GM21381 (cell line): Measurements from ENCODE around the gene NINJ2.
A peak's percentile ranks its signal among the peaks of the same experiment; 100 is the strongest.

Experiments used
- ATAC-seq: cut with Tn5 transposase; IDR thresholded peaks from one replicate; pipeline ENCODE4 v1.9.1; 2021; ENCODE audit warnings: mild to moderate bottlenecking, moderate library complexity; ENCODE audit not compliant: unreplicated experiment

Gene NINJ2

DNA sequence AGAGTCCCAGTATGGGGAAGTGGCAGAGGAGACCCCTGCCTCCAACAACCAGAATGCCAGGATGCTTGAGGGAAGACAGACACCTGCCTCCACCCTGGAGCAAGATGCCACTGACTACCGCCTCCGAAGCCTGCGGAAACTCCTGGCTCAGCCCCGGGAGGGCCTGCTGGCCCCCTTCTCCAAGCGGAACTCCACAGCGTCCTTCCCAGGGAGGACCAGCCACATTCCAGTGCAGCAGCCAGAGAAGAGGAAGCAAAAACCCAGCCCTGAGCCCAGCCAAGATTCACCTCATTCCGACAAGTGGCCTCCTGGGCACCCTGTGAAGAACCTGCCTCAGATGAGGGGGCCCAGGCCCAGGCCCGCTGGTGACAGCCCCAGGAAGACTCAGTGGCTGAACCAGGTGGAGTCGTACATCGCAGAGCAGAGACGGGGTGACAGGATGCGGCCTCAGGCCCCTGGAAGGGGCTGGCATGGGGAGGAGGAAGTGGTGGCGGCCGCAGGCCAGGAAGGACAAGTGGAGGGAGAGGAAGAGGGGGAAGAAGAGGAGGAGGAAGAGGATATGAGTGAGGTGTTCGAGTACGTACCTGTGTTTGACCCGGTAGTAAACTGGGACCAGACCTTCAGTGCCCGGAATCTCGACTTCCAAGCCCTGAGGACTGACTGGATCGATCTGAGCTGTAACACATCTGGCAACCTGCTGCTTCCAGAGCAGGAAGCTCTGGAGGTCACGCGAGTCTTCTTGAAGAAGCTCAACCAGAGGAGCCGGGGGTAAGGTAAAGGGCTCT is 109.8 kb downstream of the NINJ2 start:
- ATAC-seq: no peak

DNA sequence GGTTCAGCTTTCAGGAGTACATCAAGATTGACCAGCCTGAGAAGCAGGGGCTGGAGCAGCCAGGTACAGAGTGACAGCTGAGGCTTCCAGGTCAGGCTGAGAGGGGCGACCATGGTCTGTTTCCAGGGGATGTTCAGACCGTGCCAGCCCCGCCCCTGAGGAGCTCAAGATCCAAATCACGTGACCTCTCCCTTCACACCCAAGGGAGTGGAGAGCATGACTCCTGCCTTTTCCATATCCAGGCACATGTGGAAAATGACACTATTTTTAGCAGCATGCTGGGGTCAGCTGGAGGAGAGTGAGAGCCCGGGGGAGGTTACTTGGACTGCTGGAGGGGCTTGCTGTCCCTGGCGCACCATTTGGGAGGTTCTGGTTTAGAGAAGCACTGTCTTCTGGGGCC is 110.8 kb downstream of the NINJ2 start:
- ATAC-seq: no peak

DNA sequence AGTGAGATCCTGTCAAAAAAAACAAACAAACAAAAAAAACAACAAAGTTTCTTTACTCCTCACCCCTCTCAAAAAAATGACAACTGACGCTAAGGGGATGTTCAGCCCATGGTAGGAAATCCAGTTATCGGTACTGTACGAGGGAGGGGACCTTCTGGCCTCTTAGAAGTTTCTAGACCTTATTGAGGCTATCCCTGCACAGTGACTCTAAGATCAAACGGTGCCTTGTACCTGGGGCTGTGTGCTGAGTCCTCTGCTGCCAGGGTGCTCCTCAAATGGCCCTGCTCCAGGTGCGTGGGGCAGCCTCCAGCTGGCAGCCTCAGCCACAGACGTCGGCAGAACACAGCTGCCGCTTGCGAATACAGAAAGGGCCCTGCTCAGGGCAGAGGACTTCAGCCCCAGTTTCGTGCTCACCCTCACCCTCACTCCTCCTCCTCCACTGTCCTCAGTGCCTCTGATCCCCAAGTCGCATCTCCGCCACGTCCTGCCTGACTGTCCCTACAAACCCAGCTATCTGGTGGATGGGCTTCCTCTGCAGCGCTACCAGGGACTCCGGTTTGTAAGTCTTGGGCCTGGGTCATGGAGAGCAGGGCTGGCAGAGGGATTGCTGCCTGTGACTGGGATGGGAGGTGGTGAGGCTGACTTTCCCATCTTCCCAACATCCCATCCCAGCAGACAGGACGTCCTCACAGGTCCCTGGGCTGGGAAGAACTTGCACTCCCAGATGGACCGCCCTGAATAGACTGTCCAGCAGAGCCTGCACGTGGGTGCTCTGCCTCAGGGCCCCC is 112.6 kb downstream of the NINJ2 start:
- ATAC-seq: no peak

DNA sequence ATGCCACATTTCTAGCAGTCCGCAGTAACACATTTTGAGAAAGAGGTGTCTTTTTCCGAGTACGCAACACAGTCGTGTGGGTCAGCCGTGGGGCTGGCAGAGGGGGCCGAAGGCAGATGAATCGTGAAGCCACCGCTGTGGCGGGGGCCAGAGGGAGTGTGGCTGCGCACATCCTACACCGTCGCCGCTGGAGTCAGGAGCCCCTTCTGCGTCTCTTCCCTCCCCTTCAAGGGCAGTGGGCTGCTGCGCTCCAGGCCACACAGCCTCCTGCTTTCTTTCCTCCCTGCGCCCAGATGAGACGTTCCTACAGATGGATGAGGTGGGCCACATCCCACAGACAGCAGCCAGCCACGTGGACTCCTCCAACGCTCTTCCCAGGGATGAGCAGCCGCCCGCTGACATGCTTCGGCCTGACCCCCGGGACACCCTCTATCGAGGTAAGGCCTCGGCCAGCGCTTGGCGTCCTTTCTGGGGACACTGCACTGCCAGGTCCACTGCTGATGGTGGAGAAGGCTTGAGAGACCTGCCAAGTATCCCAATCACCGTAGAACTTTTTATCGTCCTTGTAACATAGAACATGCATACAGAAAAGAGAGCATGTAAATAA is 113.7 kb downstream of the NINJ2 start:
- no peak for ATAC-seq

DNA sequence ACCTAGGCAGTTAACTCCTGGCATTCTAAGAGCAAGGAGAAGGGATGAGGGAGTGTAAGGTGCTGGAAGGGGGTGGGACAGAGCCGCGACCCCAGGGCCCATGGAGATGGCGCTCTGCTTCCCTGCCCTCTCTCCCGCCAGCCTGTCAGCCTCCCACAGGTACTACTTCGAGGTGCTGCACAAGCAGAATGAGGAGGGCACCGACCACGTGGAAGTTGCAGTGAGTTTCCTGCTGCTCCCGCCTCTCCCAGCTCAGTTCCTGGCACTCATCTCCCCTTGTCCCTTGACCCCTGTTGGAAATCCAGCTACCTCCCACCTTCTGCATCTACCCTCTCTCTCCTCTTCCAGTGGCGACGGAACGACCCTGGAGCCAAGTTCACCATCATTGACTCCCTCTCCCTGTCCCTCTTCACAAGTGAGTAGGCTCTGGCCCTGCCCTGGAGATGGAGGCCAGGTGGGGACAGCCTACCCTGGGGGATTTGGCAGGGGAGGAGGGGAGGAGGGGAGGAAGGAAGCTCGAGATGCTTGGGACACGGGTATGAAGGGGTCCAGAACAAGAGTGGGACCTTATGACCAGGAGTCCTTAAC is 115.3 kb downstream of the NINJ2 start:
- ATAC-seq: no peak

DNA sequence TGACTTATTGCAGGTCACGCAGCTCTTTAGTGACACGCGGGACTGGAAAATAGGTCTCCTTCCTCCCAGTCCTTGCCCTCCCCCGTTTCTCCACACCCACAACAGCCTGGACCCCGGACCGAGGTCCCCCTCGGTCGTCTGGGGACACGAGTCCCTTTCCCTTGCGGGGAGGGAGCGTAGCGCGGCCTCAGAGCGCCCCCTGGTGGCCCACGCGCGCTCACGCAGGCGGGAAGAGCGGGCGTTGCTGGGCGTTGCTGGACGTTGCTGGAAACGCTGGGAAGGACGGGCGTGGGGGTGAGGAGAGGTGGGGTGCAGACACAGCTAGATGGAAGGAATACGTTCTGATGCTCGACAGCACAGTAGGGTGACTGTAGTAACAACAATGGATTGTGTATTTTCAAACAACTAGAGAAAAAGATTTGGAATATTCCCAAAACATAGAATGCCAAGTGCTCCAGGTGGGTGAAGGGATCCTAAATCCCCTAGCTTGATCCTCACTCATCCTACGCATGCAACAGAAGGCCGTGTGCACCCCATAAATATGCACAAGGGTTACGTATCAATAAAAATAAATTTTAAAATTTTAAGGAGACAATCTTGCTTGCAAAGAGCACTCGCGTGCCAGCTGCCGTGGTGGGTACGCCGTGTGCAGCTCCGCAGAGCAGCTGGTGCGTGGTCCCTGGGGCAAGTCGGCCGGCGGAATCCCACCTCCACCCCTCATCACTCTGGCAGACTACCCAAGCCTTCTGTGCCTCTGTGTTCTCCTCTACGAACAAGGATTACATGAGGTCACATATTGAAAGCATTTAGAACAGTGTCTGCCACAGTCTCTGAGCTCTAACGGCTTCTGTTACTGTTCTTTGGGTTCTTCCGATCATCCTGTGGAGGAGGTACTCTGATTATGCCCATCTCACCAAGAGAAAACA is 116.1 kb downstream of the NINJ2 start:
- peak; percentile 57 for ATAC-seq

DNA sequence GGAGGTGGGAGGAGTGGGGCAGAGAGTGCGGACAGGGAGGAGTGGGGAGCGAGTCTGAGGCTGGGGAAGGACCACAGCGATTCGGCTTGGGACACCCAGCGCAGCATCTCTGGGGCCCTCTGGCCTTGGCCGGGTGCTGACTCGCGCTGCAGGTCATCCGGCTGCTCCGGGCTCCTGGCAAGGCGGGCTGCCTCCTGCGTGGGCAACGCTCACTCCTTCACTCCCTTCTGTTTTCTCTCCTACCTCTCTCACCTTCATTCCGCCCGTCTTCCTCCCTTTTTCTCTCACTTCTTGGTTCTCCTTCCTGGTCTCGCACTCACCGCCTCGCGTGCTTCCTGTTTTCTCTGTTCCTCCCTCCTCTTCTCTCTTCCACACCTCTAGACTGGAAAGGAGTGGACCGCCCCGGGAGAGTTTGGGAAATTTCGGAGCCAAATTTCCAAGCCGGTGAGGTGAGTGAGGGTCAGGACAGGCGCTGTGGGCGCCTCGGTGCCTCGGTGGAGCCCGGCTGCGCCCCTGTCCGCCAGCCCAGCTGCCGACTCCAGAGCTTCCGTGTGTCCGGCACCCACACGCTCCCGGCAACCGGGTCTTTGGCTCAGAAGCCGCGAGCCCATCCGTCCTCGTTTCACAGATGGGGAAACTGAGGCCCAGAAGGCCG is 116.9 kb downstream of the NINJ2 start:
- no peak for ATAC-seq

DNA sequence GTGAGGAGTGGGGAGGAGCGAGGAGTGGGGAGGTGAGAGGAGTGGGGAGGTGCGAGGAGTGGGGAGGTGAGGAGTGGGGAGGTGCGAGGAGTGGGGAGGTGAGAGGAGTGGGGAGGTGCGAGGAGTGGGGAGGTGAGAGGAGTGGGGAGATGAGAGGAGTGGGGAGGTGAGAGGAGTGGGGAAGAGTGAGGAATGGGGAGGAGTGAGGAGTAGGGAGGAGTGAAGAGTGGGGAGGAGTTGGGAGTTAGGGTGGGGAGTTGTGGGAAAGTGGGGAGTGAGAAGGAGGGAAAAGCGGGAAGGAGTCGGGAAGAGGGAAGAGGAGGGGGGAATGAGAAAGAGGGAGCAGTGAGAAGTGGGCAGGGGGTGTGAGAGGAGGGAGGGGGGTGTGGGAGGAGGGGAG is 117.4 kb downstream of the NINJ2 start:
- ATAC-seq: no peak

DNA sequence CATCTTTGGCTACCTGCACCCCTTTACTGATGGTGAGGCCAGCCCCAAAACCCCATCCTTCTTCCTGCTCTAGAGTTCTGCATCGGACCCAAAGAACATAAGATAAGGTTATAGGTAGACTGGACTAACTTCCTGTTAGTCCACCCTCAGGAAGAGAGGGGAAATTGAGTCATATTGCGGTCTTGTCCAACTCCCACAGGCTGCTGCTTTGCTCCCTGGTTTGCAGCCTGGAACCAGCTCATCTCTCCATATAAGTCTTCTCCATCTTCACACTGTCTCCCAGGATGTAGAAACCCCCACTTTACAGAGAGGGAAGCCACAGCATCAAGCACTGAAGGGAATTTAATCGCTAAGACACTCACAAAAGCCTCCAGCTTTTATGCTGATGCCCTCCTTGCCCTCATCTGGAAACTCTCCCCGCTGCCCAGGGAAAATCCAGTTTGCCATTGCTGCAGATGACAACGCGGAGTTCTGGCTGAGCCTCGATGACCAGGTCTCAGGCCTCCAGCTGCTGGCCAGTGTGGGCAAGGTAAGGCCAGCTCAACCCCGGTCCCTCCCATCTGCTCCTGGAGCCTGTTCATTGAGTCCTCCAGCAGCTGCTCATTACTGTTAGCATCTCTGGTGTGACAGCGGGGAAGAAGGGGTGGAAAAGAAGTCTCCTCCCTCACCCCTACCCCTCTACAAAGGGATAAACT is 118.2 kb downstream of the NINJ2 start:
- ATAC-seq: no peak

DNA sequence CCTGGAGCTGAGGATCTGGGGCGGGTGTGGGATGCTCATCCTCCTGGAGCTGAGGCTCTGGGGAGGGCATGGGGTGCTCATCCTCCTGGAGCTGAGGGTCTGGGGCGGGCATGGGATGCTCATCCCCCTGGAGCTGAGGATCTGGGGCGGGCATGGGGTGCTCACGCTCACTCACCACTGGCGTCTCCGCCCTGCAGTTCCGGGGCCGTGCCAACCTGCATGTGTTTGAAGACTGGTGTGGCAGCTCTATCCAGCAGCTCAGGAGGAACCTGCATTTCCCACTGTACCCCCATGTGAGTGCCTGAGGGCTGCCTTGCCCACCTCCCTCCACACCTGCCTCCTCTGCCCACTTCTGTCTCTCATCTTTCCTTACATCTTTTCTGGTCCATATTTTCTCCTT is 119.1 kb downstream of the NINJ2 start:
- ATAC-seq: no peak

DNA sequence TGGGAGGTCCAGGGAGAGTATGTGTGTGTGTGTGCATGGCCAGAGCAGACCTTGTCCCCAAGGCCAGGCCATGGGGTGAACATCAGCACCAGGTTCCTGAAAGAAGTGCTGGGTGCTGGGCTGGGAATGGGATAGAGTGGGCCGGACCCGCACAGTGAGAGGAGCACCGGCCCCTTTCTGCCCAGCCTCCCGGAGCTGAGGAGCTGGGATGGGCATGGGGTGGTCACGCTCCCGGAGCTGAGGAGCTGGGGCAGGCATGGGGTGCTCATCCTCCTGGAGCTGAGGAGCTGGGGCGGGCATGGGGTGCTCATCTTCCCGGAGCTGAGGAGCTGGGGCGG is 120.2 kb downstream of the NINJ2 start:
- ATAC-seq: no peak

DNA sequence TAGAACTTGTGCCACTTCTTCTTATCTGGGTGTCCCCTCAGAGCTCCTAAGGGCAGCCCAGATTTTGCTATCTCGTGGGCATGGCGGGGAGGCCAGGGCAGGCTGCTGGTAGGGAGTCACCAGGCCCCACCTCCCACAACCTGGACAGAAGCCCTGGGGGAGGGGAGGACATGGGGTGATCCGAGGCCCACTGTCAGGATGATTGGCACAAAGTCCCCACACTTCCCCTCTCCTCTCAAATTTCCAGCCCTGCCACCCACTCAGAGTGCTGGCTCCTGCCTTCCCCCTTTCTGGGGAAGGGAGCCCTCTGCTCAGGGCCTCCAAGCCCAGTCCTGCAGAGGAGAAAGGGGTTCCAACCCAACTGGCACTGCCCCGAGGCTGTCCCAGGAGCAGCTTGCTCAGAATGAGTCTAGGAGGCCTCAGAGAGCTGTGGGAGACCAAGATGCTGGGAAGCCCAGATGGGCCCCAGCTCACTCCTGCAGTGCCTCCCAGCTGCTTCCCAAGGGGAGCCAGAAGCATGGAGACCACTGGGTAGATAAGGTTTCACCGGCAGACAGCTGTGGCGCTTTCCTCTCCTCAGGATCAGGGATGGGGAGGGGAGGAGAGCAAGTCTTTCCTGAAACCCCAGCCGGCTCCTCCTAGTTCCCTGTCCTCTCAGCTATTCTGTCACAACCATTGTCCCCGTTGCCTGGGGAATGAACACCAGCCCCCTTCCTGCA is 120.7 kb downstream of the NINJ2 start:
- no peak for ATAC-seq

DNA sequence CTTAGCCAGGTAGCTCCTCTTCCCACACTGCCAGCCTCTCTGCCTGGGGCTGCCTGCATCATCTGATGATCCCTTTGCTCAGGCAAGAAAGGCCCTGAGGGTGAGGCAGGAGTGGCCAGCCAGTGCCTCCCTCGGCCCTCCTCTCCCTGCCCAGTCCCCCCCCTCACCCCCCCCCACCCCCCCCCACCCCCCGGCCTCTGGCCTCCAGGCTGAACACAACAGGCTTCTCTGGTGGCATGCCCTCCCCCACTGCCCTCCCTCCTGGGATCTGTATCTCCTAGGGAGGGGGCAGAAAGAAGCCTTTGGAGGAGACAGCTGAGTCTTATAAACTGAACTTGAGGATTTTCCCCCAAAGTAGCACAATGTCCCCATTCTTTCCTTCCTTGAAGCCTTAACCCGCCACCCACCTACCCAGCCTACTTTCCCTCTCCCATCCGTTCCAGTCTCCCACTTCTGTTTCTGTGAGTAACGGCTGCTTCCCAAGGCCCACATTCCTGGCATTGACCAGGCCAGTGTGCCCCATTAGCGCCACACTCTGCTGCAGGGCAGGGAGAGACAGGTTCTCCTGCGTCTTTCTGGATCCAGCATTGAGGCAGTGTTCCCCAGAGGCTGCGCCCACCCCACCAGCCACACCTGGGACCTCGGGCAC is 121.4 kb downstream of the NINJ2 start:
- no peak for ATAC-seq

DNA sequence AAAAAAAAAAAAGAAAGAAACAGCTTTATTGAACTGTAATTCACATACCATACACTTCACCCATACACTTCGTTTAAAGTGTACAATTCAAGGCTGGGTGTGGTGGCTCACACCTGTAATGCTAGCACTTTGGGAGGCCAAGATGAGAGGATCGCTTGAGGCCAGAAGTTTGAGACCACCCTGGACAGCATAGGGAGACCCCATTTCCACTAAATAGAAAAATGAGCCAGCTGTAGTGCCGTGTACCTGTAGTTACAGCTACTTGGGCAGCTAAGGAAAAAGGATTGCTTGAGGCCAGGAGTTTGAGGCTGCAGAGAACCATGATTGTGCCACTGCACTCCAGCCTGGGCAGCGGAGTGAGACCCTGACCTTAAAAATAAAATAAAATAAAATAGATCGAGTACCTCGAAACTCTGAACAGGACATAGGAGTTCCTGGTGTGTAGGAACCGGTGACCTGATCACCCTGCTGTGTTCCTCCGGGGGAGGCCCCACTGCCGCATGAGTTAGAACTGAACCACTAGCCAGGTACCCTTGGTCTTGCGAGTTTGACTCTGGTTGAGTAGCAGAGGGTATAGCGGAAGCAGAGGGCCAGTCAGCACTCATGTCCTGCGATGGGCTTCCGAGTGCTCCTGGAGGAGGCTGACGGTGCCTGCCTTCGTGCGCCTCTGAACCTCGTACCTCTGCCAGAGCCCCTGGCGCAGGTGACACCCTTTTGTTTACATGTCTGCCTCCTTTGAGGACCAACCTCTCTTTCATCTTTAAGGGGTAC is 123.5 kb downstream of the NINJ2 start:
- ATAC-seq: no peak

DNA sequence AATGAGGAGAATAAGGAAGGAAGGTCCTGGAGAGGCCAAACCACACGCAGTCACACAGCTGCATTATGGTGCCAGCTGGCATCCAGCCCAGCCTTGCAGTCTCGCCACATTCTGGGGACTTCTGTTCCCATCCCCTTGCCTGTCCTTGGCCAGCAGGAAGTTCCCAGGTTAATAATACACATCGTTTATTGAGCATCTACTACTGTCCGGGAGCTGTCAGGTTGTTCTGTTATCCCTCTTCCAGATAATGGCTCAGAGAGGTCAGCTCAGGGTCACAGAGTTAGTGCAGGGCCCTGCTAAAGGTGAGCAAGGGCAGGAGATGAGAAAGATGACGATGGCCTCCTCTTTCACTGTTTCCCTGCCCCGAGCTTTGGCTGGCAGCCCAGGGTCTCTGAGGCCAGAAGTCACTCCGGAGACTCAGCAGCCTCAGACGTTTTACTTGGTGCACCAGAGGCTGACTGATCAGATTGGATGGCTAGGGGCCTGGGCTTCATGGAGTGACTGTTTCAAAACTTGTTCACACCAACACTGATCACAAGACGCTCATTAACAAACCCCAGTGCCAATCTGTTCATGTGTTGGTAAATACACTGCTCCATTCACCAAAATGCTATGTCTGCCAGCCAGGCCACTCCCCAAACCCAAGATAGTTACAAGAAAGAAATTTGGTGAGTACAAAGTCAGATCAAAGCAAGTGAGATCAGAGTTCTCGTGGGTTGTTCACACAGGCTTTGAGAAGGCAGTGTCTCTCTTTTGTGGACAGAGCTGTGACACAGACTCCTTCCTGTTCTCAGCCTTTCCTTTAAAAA is 124.3 kb downstream of the NINJ2 start:
- ATAC-seq: no peak

DNA sequence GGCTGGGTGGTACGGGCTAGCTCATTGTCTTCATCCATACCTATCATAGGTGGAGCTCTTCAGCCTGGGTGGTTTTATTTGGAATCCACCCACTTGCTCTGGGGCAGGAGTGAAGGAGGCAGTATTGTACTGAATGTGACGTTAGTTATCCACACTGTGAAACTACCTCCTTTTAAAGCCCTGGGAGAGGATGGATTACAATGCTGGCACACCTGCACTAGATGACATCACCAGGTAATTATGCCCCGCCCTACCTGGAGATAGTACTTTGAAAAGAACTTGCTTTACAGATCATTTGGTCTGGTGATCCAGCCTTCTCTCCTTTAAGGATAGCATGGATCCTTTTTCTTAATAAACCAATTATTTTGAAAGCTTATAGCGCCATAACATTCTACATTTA is 125.5 kb downstream of the NINJ2 start:
- no peak for ATAC-seq

DNA sequence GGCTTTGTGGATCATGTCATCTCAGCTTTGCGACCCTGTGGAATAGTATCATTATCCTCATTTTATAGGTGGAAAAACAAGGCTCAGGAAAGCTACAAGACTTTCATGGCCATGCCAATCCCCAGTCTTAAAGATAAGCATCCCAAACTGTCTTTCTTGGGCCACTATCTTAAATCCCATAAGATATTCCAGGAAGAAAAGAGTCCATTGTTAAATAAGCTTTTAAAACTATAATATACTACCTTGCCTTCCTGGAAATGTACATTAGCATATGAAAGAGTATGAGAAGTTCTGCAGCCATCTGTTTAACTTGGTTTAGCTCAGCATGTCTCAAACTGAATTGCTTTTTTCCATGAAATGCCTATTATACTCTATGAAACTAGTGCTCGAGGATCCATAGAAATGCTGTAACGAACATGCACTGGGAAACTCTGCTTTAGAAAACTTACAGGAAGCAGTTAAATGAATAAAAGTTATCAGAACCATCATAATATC is 126.4 kb downstream of the NINJ2 start:
- no peak for ATAC-seq
